ENCODE results near the gene MIER1.
A peak's percentile ranks its signal among the peaks of the same experiment; 100 is the strongest.
"Not testable (repeated sequence)": the region's sequence is repeated elsewhere in the genome, so short reads cannot be mapped to it uniquely, and the experiment has no call there.

MIER1 gene

GRCh38 chr1:66938613-66939012, 13.8 kb downstream of the MIER1 start:
- DNase-seq (ENCODE audit: low spot score) = no peak

- no peak for DNase-seq (ENCODE audit: low spot score)
Measured at GRCh38 chr1:66940981-66941380, 16.2 kb downstream of the MIER1 start.

- DNase-seq (ENCODE audit: low spot score) = no peak
Measured at GRCh38 chr1:66943361-66943969, 18.7 kb downstream of the MIER1 start.

- no peak for DNase-seq (ENCODE audit: low spot score)
Measured at GRCh38 chr1:66944330-66945274, 19.8 kb downstream of the MIER1 start.

GRCh38 chr1:66945316-66945715, 20.5 kb downstream of the MIER1 start:
- DNase-seq (ENCODE audit: low spot score) = no peak

GRCh38 chr1:66947267-66947666, 22.5 kb downstream of the MIER1 start:
- no peak for DNase-seq (ENCODE audit: low spot score)

- DNase-seq (ENCODE audit: low spot score) = no peak
Measured at GRCh38 chr1:66951513-66951912, 26.7 kb downstream of the MIER1 start.

GRCh38 chr1:66954208-66954607, 29.4 kb downstream of the MIER1 start:
- no peak for DNase-seq (ENCODE audit: low spot score)

- DNase-seq (ENCODE audit: low spot score) = no peak
Measured at GRCh38 chr1:66957938-66958337, 33.1 kb downstream of the MIER1 start.

GRCh38 chr1:66966188-66966873, 41.5 kb downstream of the MIER1 start:
- DNase-seq (ENCODE audit: low spot score) = not testable (repeated sequence)

GRCh38 chr1:66968574-66968973, 43.8 kb downstream of the MIER1 start:
- no peak for DNase-seq (ENCODE audit: low spot score)

- no peak for DNase-seq (ENCODE audit: low spot score)
Measured at GRCh38 chr1:66978201-66978600, 53.4 kb downstream of the MIER1 start.

GRCh38 chr1:66979621-66980020, 54.8 kb downstream of the MIER1 start:
- not testable (repeated sequence) for DNase-seq (ENCODE audit: low spot score)

GRCh38 chr1:66980745-66981367, 56.1 kb downstream of the MIER1 start:
- peak; percentile 12 for DNase-seq (ENCODE audit: low spot score)

GRCh38 chr1:66981679-66982078, 56.9 kb downstream of the MIER1 start:
- DNase-seq (ENCODE audit: low spot score) = peak; percentile 88

- no peak for DNase-seq (ENCODE audit: low spot score)
Measured at GRCh38 chr1:66982561-66983260, 57.9 kb downstream of the MIER1 start.

- no peak for DNase-seq (ENCODE audit: low spot score)
Measured at GRCh38 chr1:66984491-66984890, 59.7 kb downstream of the MIER1 start.

- DNase-seq (ENCODE audit: low spot score) = no peak
Measured at GRCh38 chr1:66985835-66986234, 61.0 kb downstream of the MIER1 start.

GRCh38 chr1:66993076-66993475, 68.3 kb downstream of the MIER1 start:
- no peak for DNase-seq (ENCODE audit: low spot score)

- peak; percentile 82 for DNase-seq (ENCODE audit: low spot score)
Measured at GRCh38 chr1:66996018-66996682, 71.4 kb downstream of the MIER1 start.

GRCh38 chr1:66998972-66999371, 74.2 kb downstream of the MIER1 start:
- DNase-seq (ENCODE audit: low spot score) = no peak
